ENCODE measurements around the gene KCND3.

DNA sequence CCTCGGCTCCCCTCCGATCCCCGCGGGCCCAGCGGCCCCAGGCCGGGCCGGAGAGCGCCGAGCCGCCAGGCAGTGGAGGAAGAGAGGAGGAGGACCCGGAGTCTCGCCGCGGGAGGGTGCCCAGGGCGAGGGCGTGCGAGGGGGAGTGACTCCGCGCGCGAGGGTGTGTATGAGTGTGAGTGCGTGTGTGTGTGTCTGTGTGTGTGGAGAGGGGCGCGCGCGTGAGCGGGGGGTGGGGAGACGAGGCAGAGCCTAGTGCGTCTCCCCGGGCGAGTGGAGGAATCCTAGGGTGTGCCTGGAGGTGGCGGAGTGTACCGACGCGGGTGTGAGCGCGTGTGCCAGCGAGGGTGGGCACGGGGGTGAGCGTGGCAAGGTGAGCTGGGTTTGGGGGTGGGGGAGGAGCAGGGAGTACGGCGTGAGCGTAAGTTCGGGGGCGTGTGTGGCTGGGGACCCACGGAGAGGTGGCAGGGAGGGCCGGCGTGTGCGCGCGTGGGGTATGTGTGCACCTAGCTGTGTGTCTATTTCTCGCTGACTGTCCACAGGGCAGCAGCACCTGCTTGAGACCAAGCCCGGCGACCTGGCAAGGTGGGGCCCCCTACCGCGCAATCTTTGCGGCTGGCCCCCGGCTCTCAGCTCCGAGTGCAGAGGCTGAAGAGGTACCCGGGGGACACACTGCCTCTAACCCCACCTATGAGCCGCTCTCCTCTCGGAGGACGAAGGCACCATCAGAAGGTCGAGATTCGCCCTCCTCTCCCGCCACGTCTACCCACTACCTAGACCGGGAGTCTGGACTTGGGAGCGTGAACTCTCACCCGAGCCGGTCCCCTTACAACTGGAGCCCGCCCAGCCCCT, 784 bp upstream of the KCND3 start:
- TF ChIP-seq CTCF (IDR thresholded peaks at IDR 0.05) (no peak), POLR2A (IDR thresholded peaks at IDR 0.05) (no peak), EP300 (IDR thresholded peaks at IDR 0.05) (no peak), POLR2AphosphoS5 (IDR thresholded peaks at IDR 0.05) (no peak)

All from upper lobe of left lung (tissue), 4 donors.